Stimulated activated CD8-positive, alpha-beta memory T cell treated with anti-CD3 and anti-CD28 coated beads, Interleukin-12 subunit alpha, Interleukin-12 subunit beta, amount 100 ng/mL, for 24 hours (primary cell): Measurements from ENCODE around the gene CRABP1.

ENCODE experiments used
- DNase-seq: peaks from one replicate; pipeline ENCODE4 v3.0.0-alpha.2; 2020; ENCODE audit errors: extremely low read depth

Gene CRABP1

DNA sequence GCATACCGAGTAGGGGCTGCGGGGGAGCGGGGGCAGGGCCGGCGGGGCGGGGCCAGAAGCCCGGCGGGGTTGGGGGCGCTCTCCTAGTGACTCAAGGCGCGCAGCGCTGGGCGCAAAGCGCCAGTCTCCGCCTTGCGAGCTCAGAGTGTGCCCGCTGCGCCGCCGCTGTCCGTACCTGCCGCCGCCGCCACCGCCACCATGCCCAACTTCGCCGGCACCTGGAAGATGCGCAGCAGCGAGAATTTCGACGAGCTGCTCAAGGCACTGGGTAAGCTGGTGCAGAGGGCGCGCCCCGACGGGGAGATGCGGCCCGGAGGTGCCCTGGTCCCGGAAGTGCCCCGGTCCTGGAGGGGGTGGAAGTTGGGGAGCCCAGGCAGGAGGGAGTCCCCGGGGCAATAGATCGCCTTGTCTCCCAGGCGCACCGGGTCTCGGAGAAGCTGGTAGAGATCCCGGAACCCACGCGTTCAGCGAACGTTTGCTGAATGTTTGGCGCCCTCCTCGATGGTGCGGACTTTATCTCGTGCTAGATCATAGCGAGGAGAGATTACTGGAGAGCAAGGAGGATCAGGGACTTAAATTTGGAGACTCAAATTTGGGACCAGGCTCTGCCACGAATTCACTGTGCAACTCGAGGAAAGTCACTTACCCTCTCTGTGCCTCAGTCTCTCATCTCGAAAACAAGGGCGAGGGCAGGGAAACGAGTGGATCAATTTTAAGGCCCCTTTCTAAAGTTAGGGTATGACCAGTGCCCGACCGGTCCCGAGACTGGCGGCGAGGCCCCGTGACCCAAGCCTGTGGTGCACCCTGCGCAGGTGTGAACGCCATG, at the start of gene CRABP1:
Gene CRABP1, plus strand, starts transcription at position 123 of the 826 bp plus-strand sequence. Its CDS starts 76 bp downstream, at position 199.
- DNase-seq = no peak

DNA sequence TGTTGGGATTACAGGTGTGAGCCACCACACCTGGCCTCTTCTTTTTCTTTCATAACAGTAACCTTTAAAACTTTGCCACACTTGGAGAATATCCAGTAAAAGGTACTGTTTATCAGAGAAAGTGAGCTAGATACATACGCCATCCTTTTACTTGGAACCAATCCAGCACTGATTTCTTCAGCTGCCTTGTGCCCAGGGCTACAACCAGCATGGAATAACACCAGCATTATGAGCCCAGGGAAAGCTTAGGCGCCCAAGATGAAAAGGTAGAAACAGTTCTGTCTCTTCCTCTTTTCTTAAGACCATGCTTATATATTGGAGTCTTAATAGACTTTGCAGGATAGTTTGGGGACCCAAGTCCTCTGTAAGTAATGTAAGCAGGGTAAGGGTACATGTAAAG, 49.1 kb upstream of the CRABP1 start:
- no peak for DNase-seq

DNA sequence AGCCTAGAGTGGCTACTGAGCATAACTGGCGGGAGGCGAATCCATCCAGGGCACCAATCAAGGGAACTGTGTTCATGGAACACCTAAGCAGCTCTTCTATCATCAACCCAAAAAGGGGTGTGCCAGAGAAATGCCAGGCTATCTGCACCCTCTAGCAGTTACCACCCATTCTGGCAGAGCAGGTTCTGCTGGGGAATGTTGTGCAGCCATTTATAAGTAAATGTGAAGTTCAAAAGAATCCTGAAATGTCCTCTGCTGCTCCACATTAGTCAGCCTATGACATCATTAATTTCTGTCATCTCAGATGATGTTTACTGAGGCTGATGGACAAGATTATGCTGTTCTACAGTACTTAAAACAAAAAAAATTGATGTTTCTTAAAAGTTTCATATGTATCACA, 48.5 kb upstream of the CRABP1 start:
- no peak for DNase-seq

DNA sequence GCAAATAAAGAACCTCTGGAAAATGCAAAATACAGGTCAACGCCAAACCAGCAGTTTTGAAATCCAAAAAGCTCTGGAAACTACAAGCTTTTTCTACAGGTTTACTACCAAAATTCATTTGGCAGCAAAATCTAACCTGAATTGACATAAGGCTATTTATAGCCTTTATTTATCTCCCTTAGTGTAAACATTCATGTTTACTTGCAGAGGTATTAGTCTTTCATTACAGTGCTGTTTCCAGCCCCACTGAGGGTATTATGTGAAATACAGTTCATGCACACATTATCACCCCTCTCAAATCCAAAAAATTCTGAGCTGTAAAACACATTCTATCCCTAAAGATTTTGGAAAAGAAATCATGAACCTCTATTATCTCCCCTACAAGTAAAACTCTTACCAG, 47.9 kb upstream of the CRABP1 start:
- no peak for DNase-seq

DNA sequence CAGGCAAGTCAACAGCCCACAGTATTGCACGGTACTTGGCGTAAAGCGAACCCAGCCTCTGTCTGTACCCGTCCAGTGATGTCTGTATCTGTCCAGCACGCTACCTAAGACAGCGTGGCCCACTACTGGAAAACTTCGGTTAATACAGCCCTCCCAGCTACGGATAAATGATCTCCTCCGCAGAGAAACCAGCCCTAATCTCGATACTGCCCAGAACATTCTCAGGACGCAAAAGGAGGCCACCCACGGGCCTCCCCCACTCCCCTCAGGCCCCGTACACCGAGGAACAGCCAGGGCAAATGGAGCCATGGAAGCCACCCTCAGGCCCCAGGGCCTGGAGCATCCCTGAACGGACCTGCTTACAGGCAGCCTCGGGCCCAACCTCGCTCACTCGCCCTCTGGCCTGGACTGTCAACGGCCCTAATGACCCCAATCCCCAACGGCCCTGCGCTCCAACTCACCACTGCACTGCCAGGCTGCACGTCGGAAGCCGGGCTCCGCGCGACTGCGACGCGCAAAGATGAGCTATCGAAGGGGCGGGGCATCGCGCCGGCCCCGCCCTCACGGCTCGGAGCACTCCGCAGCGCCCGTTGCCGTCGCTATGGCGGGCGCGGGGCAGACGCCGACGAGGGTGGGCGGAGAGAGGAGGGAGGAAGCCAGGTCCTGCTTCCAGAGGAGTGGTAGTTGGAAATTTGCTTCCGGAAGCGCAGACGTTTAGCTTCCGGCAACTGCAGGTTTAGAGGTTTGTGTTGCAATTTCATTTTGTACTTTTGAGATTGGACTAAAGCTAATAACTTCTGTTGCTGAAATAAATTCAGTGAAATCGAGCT, 40.8 kb upstream of the CRABP1 start, which contains the start of gene SKIC8:
Gene SKIC8, minus strand, starts transcription at position 509 of the 830 bp plus-strand sequence. CDS start 3,923 bp downstream, outside the sequence.
- peak; percentile 80 for DNase-seq

DNA sequence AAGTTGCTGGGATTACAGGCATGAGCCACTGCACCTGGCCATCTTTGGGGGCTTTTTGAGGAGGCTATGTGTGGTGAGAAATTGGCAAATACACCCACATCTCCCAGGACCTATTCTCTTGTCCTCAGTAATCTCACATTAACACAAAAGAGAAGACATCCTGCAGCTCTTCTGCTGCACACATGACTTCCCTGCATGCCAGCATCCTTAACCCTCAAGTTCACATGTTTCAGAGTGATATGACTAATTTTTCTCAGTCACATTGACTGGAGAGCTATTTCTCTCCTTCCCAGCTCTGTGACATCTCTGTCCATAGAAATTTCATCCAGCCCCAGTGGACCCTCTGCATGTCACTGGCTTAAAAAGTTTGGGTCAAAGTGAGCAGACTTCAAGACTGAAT, 38.8 kb upstream of the CRABP1 start:
- no peak for DNase-seq

DNA sequence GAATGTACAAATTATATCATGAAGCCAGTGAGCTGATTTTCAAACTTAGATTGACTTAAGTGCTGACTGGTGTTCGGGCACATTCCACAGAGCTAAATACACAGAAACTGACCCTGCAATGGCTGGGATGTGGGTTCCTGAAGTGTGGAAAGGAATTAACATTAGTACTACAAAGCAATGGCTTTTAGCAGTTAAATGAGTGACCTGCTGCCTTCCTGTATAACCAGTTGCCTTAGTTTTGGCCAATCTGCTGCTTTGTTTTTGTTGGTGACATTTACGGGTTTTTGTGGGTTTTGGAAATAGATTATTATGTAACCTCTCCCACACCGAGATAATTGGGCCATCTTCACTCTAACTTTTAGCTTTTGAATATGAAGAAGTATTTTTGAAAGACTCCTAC, 38.3 kb upstream of the CRABP1 start:
- no peak for DNase-seq

DNA sequence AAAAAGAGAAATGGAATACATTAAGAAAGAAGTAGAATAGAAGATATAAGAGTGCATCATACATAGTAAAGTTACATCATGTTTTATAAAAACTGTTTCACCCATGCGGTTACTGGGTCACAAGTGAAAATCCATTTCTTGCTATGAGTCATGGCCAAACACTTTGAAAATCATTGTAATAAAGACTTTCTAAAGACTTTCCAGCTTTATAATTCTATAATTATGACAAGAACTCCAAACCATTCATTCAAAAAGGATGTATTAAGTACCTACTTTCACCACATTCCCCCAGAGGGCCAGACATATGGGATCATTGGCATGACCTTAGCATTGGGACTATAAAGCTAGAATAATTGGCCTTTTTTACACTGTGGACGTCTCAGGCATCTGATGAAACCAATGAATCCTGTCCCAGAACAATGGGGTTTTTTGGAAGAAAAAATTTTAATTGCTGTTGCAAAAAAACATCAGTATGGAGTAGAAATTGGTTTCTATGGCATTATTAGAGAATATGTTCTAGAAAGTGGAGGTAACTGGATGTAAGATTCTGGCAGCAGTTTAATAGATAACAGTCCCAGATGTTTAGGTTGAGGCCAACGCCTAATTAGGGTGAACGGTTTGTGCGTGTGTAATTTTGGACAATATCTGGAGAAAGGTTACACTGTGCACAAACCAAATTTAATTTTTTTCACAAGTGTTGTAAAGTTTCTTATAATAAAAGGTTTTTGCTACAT, 37.4 kb upstream of the CRABP1 start:
- DNase-seq = no peak

DNA sequence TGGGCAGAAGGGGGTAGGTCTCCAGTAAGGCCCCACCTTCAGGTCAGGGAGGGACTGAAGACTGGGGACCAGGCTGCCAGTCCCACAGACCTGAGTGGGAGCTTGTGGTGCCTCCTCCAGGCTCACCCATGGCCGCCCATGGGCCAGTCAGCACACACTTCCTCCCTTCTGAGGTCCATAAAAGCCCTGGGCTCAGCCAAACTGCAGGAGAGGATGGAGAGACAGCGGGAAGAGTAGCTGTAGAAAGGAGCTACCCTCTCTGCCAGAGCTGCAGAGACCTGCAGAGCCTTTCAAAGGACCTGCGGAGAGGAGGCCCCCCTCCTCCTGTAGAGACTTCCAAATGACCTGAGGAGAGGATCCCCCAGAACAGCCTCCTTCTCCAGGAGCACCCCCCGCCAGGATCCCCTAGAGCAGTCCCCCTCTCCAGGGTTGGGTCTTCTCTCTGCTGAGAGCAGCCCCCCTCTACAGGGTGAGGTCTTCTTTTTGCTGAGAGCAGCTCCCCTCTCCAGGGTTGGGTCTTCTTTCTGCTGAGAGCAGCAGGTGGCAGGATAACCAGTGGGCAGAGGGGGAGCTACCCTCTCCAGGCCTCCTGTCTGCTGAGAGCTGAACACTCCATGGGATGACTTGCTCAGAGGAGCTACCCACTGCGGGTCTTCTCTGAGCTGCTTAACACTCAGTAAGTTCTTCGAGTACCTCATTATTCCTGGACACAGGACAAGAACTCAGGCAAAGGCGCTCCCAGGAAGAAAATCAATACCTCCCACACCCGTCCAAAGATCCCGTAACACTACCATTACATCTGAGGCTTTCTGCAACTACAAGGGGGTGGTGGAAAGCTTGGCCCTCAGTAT, 35.7 kb upstream of the CRABP1 start:
- DNase-seq = no peak

DNA sequence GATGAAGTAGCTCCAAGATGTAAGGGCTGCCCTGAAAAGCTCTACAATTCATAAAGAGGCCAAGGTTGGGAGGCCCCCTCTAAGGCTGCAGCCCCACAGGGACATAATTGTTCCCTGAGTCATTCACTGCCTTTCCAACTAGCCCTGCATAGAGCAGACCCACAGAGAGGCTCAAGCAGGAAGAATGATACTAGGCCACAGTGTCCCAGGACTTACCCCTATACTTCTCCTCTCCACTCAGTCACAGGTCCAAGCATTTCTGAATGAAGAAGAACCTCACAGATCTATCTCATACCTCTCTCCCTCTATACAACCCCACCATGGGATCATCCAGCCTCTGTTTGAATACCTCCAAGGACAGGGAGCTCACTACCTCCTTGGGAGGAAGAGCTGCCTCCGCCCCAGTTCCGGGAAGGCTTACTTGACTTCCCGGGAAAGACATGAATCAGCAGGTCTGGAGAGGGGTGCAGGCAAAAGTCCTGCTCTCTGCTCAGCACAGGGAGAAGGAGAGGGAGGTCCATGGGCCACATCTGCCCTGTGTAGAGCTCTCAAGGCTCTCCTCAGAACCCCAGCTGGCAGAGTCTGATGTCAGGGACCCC, 33.9 kb upstream of the CRABP1 start:
- no peak for DNase-seq

DNA sequence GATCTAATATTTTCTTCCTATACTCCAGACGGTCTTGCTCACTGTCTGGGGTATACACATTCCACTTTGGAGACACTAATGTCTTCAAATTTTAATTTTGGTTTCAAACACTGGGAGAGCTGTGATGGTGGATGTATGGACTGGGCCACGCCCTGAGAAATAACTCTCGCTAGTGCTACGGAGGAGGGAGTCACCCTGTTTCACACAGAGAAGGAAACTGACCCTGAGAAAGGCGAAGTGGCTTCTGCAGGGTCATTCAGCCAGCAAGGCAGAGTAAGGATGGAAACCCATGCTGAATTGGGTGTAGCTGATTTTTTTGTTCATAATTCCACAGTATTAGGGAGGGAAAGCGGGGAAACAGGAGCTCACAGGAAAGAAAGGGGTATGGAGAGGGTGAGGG, 32.2 kb upstream of the CRABP1 start:
- no peak for DNase-seq

DNA sequence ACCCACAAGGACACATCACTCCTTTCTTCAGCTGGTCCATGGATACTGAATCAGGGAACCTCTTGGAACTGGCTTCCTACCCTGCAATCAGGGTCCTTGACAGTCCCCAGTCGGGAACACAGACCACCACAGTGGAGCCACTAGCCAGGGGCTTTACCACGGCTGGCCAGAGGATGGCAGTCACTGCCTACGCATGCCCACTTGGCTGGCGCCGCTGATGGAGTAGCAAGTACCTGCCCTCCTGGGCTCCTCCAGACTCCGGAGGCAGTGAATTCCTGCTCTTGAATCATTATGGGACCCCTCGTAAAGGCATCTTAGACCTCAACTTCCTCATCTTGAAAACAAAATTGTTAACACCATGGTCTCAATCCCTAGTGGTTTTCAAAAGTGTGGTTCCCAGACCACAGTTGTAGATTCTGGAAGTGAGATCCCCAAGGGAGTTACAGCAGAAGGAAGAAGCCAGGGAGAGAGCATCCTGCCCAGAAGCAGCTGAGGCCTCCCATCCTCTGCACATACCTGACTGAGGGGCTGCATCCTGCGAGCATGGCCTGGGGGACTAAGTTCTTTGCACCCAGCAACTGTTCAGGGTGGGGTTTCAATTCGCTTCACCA, 31.6 kb upstream of the CRABP1 start:
- no peak for DNase-seq

DNA sequence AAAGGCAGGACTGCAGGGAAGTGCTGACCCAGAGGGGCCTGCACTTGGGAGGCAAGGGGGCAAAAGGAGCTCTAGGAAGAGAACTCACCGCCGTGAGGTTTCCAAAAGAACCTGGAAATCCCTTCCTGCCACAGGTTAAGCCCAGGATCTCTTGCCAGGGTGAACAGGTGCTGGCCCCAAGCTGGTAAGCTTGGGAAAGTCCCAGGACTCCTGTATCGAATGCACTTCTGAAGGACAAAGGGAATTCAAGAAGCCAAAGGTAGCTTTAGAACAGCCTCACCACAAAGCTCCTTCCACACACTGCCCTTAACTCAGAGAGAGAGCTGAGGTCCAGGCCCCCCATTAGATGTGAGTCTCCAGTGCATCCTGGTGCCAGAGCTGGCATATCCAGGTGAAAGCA, 28.9 kb upstream of the CRABP1 start:
- no peak for DNase-seq

DNA sequence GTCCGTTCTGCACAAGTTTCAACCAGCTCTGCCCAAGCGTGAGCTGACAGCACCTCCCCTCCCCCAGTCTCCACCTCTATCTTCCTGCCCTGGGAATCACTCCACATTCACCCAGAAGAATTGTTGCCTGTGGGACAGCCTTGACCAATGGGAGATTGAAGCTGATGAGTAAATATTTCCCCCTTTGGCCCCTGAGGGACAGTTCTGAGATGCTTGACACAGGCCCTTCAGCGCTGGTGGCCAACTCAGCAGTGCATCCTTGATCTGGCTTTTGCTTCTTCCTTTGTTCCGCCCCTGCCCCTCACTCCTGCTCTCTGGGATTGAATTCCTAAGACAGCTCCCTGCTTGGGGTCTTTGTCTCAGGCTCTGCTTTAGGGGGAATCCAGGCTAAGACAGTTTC, 27.6 kb upstream of the CRABP1 start:
- DNase-seq = no peak

DNA sequence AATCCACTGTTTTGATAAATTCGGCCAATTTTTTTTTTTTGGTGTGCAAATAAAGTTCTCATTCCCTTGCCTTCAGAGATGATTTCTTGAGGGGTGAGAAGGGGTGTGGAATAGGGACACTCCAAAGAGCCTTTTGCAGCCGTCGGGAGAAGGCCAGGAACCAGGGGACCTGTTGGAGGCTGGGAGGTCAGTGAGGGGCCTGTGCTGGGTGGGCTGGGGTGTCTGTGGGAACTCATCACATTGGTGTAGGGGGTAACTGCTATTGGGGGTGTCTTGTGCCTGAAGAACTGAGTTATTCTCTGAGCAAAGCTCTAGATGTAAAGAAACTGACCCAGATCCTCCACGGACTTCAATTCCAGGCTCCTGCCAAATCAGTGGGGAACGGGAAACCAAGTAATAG, 27.2 kb upstream of the CRABP1 start:
- DNase-seq = no peak

DNA sequence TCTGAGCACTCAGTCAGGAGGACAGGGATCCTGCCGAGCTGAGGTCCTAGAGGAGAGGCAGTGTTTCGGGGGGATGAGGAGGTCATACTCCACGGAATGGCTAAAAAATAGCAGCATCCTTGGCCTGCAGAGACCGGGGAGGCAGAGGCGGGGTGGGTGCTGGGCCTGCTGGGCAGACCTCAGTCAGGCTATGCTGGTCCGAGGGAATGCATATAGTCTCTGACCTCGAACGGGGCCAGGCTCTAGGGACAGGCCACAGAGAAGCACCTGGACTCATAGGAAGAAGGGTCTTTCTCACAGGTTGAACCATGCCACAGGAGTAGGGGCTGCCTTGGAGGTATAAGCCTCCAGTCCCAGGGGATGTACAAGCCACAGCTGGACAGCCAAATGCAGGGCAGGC, 26.8 kb upstream of the CRABP1 start:
- DNase-seq = no peak

DNA sequence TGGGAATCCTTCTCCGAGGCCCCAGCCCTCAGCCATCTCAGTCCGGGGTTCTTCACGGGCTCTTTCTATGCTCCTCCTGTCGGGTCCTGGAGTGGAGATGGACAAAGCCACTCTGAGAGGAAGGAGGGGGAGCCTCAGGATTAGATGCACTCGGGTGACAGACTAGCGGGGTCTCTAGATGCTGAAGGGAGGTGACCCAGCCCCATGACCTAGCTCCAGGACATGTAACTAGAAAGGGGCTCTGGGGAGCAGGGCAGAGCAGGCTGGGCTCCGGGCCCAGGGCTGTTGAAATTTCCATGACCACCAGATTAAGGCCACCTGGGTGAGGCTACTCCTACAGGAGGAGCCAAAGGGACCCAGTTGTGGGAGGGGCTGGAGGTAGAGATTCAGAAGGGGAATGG, 26.0 kb upstream of the CRABP1 start:
- no peak for DNase-seq

DNA sequence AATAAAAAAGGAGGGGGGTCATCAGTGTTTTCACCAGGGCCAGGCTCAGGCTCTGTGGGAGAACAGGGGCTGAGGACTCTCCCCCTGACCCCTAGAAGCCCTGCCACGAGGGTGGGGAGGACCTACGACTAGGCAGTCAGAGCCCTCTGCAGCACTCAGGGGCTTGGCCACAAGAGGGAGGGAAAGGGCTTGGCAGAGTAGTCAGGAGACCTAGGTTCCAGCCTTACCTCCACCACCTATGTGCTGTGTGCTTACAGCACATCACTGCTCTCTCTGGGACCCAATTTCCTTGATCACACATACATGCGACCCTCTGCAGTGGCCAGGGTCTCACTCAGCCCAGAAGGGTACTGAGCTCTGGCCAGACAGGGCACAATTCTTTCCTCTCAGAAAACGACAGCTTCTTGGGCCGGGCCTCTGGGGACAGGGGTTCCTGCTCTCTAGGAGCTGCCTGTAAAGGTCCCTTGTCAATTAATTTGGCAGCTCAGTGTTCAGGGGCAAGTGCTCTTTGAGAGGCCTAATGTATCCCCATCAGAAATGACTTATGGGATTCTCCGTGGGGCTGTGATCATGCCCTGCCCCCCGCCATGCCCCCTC, 24.4 kb upstream of the CRABP1 start:
- DNase-seq = no peak

DNA sequence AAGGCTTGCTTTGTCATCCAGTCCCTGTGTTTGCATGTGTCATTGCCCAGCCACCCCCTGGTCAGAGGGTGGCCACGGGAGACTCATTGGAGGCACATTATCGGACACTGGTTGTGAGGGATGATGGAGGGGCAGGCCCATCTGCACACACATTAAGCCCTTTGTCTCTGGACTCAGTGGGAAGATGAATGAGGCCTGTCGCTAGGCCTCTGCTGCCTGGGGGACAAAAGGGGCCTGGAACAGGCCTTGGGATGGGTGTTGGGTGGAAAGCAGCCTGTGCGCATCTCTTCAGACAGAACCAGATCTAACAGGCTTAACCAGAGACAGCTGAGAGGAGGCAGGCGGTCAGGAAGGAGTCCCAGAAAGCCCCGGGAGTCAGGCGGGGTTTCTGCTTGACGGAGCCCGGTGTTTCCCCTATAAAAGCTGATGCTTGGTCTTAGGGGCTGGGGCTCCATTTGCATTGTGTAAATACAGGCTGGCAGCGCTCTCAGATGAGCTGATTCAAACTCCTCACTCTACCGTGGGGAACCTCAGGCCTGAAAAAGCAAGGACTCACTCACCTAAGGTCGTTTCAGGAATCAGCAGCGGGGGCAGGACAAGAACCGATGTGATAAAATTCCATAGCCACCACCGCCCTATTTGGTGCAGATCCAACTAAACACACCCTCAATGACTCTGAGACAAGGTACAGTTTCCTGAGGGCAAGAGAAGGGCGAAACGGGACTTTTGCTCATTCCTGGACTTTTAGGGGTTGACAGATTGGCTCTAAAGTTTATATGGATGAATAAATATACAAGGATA, 23.7 kb upstream of the CRABP1 start:
- DNase-seq = no peak
